ENCODE measurements around the gene CRYBA2.

Gene CRYBA2

GRCh38 chr2:218956039-218956438, 37.2 kb downstream of the CRYBA2 start:
- DNase-seq (ENCODE audit: low read depth): no peak

- no peak for DNase-seq (ENCODE audit: low read depth)
Observed at GRCh38 chr2:218954541-218955300, 38.5 kb downstream of the CRYBA2 start.

GRCh38 chr2:218953366-218953954, 39.8 kb downstream of the CRYBA2 start:
- DNase-seq (ENCODE audit: low read depth): no peak

GRCh38 chr2:218952160-218952559, 41.1 kb downstream of the CRYBA2 start:
- DNase-seq (ENCODE audit: low read depth): no peak

- DNase-seq (ENCODE audit: low read depth): no peak
Observed at GRCh38 chr2:218946621-218947020, 46.6 kb downstream of the CRYBA2 start.

GRCh38 chr2:218944759-218945404, 48.3 kb downstream of the CRYBA2 start:
- DNase-seq (ENCODE audit: low read depth): no peak
